Fibroblast of the conjunctiva (primary cell): ENCODE data around the gene GATD1.

ENCODE experiments used
- DNase-seq: peaks from one replicate; pipeline ENCODE4 v3.0.0-alpha.2; 2010; ENCODE audit warnings: low read depth

The GATD1 gene, protein sequence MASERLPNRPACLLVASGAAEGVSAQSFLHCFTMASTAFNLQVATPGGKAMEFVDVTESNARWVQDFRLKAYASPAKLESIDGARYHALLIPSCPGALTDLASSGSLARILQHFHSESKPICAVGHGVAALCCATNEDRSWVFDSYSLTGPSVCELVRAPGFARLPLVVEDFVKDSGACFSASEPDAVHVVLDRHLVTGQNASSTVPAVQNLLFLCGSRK

DNA sequence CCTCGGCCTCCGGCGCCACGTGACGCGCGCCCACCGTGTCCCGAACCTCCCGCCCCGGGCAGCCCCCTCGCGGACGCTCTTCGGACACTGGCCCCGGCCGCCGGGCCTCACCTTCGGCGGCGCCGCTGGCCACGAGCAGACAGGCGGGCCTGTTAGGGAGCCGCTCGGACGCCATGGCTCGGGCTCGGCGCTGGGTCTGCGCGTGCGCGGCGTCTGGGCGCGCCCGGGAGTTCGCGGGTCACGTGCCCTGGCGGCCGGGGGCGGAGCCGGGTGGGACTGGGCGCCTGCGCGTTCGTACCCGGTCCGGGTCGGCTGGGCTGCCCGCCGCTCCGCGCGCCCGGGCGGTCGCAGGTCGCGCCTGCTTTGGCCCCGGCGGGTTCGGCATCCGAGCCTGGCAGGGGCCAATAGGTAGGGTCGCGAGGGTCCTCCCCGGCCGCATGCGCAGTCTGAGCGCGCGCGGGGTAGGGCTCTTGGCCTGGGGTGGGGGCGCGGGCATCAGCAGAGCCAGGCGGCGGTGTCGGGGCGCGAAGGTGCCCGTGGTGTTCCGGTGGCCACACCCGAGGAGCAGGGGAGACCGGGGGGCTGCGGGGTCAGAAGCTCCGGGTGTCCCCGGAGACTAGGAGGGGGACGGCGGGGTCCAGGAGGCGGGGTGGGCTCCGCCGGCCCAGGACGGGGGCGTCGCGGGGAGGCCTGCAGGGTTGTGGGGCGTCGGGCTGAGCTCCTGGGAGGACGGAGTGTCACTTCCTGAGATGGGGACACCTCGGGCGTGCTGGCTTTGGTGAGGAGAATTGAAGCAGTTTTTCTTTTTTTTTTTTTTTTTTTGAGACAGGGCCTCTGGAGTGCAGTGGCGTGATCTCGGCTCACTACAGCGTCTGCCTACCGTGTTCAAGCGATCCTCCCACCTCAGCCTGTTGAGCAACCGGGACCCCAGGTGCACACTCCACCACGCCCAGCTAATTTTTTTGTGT, at the start of gene GATD1:
TSS of gene GATD1 (minus strand) at position 200 of the 968 bp plus-strand sequence. CDS start at position 175, 25 bp downstream.
- DNase-seq, result no peak

DNA sequence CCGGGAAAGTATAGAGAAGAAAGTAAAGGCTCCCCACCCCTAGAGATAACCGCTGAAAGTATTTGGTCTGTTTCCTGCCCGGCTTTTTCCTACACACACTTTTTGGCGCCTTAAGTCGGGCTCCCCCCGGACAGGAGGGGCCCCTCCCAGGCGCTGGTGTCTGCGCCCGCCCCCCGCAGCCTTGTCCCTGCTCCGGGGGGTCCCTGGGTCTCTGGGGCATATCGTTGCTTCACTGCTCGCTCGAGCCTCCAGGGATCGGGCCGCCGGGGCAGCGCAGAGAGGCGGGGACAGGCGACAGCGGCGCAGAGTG, 49.5 kb upstream of the GATD1 start:
- no peak for DNase-seq

DNA sequence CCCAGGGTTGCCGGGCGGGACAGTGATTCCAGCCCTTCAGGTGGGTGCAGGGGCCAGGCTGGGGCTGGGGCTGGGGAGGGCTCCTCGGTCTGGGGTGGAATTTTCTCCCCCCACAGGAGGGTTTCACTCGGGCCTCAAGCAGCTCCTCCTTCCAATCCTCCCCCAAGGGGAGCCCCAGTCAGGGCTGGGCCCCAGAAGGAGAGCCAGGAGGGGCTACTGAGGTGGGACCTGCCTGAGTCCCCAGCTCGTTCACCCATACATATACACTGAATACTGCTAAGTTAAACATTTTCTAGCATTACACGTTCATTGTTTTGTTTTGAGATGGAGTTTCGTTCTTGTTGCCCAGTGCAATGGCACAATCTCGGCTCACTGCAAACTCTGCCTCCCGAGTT, 48.9 kb upstream of the GATD1 start:
- no peak for DNase-seq

DNA sequence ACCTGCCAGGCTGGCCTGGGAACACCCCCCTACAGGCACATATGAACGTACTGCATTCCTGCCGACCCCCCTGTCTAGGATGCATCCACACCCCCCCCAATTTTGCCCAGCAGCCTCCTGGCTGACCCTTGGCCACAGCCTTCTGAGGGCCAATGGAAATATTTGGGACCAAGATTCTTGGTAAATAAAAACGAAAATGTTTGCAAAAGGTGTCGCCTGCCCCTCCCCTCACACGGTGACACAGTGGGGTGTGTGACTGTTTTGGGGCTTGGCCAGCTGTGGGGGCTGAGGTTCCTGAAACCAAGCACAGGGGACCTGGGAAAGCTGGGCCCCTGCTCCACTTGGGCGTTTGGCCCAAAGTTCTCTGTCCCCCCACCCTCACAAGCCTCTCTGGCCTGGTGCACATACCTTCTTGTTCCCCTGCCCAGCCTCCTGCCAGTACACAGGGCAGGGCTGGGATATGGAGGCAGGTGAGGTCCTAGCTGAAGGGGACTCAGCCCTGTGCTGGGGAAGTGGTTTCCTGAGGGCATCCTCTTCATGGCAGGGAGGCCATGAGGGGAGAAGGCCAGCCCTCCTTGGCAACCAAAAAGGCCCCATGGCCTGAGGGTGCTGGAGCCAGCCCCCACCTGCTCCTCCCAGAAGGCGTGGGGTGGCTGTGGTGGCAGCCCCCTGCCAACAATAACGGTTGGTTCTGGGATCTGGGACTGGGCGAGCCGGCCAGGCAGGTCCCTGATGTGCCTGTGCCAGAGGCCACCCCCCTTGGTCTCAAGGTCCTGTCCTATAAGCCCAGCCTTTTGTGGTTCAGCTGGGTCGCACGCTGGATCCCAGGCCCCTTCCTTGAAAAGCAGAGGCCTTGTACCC, 48.3 kb upstream of the GATD1 start:
- no peak for DNase-seq

DNA sequence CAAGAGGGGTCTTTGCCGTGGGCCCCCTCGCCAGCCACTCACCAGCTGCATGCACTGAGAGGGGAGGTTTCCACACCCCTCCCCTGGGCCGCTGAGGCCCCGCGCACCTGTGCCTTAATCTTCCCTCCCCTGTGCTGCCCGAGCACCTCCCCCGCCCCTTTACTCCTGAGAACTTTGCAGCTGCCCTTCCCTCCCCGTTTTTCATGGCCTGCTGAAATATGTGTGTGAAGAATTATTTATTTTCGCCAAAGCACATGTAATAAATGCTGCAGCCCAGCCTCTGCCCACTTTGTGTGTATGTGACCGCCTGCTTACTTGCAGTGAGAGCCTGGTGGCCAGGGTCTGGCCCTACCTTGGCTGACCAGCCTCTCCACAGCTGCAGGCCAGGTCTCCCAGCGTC, 47.7 kb upstream of the GATD1 start:
- no peak for DNase-seq

DNA sequence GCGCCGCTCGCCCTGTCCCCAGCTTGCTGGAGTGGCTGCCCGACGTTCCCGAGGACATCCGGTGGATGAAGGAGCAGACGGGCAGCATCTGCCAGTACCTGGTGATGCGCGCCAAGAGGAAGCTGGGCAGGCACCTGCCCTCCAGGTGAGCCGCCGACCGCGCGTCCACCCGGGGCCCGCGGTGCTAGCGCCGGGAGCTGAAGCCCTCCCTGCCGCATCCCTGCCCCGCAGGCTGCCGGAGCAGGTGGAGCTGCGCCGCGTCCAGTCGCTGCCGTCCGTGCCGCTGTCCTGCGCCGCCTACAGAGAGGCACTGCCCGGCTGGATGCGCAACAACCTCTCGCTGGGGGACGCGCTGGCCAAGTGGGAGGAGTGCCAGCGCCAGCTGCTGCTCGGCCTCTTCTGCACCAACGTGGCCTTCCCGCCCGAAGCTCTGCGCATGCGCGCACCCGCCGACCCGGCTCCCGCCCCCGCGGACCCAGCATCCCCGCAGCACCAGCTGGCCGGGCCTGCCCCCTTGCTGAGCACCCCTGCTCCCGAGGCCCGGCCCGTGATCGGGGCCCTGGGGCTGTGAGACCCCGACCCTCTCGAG, 47.1 kb upstream of the GATD1 start:
- DNase-seq, result no peak

DNA sequence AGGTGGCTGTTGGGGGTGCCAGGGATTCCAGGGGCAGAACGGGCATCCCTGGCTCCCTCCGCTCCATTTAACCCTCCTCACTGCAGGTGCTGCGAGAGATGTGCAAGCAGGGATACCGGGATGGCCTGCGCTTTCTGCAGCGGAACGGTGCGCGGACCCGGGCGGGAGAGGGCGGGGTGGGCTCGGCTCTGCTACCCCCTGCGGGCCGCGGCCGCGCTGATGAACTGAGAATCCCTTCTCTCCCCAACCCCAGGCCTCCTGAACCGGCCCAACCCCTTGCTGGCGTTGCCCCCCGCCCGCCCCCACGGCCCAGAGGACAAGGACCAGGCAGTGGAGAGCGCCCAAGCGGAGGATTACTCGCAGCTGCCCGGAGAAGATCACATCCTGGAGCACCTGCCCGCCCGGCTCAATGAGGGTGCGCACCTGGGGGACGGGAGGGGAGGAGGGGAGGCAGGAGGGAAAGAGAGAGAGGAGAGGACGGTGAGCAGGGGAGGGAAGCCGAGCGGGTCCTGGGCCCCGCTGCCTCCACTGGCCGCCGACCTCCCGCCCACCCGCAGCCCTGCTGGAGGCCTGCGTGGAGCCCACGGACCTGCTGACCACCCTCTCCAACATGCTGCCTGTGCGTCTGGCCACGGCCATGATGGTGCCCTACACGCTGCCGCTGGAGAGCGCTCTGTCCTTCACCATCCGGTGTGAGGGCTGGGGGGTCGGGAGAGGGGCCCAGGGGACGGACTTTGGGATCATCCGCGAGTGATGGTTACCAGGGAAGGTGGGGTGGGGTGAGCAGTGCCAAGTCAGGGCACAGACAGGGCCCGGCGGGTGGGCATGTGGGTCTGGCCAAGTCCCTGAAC, 46.4 kb upstream of the GATD1 start:
- DNase-seq, result no peak

DNA sequence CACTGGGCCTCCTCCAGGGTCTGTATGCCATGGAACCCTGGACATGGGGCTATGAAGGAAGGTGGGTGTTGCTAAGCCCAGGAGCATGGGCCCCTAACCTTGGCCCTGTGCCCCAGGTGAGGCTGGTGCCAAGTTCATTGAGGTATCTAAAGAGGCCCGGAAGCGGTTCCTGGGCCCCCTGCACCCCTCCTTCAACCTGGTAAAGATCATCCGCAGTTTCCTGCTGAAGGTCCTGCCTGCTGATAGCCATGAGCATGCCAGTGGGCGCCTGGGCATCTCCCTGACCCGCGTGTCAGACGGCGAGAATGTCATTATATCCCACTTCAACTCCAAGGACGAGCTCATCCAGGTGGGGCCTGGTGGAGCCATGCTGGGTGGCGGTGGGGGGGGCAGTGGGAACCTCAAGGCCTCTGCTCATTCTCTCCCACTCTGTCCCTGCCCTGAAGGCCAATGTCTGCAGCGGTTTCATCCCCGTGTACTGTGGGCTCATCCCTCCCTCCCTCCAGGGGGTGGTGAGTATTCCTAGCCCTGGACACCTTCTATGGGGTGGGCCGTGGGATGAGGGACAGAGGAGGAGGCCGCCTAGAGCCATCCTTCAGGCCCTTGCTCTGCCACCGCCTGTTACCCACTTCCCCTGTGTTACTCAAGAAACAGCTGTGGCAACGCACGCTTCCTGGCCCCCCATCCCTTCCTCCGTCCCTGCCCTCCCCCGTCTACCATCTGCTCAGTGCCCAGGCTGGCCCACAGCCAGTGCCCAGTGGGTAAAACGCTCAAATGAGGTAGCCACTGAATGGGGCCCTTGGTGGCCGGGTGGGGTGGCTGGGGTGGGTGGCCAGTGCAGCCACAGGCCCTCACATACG, 44.5 kb upstream of the GATD1 start:
- DNase-seq, result no peak

DNA sequence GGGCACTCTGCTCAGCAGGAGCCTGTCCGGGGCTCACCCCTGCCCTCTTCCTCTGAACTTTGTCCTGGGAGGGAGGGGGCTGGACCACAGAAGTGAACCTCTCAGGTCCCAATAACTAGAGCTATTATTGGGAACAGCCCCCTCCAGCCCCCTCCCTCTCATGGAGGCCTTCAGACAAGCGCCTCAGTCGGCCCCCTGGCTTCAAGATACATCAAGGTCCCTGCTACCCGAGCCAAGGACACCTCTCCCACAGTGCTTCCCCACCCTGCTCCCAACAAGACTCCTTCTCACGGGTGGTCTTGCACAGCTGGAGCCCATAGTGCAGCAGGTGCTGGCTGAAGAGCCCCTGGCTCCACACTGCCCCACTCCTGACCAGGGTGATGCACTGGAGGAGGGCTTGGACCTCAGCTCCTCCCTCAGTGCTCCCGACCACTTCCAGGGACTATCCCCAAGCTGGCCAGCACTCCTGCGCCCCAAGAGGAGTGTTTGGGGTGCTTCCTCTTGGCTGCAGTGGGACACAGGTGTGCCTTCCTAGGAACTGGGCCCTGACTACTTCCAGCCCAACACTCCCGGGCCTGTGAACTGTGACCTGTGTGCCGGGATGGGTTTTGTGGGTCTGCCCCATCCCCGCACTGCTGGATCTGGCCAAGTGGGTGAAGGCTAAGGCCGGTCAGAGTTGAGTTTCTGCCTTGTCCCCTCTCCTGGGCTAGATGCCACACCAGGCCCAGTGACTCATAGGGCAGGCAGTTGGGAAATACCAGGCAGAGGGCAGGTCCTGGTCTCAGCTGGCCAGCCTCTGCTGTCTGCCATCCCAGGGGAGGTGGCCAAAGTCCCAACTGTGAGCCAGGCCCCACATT, 43.6 kb upstream of the GATD1 start:
- DNase-seq, result no peak

DNA sequence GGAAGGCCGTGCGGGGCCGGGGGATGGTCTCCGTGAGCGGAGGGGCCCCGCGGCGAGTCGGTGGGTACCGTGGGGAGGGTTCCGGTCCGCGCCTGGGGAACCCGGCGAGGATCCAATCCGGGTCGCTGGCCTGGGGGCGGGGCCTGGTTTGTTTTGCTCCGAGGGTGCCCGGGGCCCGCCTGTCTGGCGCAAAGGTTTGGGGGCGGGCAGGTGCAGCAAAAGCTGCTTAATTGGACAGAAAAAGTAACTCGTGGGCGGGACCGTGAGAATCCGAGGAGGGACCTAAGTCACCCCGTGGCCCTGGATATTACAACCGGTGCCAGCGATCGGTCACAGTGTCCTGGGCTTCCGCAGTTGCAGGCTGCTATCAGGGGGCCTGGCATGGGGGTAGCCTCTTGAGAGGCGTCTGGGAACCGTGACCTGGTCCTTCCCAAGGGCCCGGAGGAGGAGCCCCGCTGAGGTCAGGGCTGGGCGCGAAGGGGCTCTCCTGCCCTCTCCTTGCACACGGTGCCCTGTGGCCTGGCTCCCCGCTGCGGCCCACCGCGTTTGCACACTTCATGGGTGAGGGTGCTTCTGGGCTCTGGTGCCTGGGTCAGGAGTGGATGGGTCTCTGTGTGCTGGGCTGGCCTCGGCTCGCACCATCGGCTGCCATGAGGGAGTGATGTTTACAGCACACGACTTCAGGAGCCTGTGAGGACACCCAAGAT, 42.8 kb upstream of the GATD1 start:
- no peak for DNase-seq

DNA sequence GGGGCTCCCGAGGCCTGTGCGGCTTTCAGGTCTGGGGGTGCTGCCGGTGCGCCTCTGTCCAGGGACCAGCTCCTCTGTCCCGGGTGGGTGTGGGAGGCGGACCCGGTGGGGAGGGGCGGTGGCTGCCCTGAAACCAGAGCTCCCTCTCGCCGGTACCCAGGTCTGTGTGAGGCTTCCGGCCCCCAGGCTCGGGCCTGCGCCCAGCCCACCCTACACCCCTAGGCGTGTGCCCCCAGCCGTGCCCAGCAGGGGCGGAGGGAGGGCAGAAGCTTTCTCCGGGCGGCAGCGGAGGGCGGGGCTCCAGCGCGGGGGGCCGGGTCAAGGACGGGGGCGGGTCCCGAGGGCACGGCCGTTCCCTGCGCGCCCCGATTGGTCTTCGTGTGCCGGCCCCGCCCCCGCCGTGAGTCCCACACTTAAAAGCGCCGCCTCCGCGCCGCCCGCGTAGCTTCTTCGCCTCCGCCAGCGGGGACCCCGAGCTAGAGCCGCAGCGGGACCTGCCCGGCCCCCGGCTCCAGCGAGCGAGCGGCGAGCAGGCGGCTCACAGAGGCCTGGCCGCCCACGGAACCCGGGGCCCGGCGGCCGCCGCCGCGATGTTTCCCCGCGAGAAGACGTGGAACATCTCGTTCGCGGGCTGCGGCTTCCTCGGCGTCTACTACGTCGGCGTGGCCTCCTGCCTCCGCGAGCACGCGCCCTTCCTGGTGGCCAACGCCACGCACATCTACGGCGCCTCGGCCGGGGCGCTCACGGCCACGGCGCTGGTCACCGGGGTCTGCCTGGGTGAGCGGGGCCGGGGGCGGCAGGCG, 42.0 kb upstream of the GATD1 start:
- DNase-seq, result peak; percentile 68

DNA sequence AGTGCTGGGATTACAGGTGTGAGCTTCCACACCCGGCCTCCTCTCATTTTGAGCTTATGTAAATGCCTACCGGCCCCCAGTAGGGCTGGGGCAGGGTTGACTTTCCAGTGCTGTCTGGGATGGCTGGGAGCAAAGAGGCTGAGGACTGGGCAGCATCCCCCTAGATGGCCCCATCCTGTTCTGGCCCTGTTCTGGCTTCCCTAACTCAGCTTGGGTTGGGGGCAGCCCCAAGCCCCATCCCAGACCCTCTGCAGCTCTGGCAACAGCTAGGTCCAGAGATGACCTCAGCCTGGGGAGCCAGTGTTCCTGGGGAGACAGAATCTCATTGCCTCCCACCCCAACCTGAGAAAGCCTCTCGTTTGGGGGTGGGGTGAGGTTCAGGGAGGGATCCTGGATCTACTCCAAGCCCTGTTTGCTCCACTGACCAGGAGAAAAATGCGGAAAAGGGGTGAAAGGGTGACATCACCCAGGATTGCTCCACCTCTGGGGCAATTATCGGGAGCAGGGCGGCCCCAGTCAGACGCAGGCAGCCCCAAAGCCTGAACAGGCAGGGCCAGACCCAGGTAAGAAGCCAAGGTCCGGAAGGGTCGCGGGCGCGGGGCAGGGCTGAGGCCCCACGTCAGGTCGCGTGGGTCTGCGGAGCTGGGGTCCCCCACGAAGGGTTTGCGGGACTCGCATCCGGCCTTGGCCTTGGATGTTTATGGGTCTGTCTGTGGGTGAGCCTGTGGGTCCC, 41.3 kb upstream of the GATD1 start, which contains the start of gene PNPLA2:
TSS of gene PNPLA2 (plus strand) at position 519 of the 733 bp plus-strand sequence. CDS start 805 bp downstream, outside the sequence.
- DNase-seq, result no peak

DNA sequence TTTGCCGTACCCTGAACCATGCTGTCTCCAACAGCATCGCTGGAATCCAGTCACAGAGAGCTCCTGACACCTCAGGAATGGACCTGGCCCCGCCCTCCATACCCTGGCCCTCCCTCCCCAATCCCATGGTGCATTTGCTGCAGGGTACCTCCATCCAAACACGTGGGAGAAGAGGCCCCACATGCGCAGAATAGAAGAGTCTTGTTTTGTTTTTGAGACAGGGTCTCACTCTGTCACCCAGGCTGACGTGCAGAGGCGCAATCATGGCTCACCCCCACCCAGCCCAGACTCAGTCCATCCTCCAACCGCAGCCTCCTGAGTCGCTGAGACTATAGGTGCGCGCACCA, 39.1 kb upstream of the GATD1 start:
- no peak for DNase-seq

DNA sequence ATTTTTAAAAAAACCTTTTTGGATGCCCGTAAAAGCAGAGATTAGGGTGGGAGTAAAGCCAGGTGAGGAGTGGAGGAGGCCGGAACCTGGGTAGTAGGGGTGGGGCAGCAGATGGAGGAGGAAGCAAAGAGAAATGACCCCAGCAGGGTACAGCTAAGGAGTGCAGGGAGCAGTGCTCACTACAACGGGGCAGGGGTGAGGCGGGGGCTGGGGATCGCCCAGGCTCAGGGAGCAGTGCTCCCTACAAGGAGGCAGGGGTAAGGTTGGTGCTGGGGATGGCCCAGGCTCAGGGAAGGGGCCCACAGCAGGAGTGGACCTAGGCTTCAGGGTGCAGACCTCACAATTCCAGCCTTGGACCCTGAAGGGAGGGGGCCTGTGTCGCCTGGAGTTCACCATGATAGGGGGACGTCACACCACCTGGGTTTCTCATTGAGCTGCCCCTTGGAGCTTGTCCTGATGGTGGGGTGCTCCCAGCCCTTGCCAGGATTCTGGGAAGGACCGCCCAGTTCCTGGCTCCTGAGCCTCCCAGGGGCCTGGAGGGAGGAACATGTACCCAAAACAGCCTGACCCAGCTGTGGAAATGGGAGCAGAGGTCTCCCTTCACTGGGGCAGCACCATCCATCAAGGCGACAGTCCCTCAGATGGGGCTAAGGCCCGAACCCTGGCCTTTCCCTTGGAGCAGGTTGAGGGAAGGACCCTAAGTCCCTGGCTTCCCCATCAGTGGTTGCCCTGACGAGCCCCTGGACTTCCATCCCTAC, 38.6 kb upstream of the GATD1 start:
- DNase-seq, result no peak

DNA sequence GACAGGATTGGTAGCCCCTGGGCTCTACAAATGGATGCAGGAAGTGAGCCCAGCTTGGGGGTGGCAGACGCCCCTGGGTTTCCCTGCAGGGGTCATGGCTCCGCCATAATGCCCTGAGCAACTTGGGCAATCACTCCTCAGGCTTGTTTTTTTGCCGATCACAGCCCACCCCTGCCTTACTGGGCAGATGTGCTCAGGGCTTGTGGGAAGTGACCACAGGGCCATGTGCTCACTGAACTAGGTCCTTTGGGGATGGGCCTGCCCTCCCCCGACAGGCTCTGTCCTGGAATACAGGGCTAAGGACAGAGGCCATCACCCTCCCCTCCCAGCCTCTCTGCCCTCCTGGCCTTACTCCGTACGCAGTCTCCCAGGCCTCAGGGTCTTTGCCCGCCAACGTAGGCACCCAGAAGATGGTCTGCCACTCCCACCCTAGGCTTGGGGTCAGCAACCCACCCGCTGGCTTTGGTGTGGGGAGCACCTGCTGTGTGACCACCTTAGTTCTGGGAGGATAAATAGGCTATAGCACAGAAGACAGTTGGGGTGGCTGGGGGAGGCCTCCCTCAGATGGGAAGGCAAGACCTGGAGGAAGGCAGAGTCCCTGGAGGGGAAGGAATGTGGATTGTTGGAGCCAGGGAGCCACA, 36.3 kb upstream of the GATD1 start:
- DNase-seq, result no peak

DNA sequence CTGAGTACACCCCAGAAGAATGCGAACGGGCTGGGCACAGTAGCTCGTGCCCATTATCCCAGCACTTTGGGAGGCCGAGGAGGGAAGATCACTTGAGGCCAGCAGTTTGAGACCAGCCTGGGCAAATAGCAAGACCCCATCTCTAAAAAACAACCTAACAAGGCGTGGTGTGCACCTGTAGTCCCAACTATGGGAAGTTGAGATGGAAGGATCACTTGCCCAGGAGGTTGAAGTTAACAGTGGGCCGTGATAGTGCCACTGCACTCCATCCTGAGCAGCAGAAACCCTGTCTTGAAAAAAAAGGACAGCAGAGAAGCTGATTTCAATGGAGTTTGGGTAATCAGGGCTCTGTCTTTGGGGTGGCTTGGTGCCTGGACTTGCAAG, 35.8 kb upstream of the GATD1 start:
- no peak for DNase-seq
